Measurements from ENCODE around the gene ARSB. TPM values are rescaled to one million over a fixed set of nuclear protein-coding genes. Genes with fewer than 3 reads are reported as not detected.

ARSB gene
- total and polyA plus RNA-seq, 2 donors (not counting 1 experiment from before 2014, with no cell fraction given), result 4.6 to 9.8 TPM

DNA sequence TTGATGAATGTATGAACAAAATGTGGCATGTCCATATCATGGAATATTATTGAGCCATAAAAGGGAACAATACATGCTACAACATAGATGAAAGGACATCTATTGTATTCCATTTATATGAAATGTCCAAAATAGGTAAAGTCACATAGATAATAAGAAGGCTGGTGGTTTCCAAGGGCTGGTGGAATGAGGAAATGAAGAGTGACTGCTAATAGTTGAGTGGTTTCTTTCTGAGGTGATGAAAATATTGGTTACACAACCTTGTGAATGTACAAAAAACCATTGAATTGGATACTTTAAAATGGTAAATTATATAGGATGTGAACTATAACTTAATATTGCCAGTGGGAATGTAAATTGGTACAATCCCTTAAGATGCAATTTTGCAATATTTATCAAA is 5.2 kb downstream of the ARSB start:
- Mint-ChIP-seq H3K27ac (peak overlapping the region; percentile 63), H3K4me3 (no peak overlapping the region), H3K27me3 (no peaks in the 10 kb centered on the region), H3K9me3 (ENCODE audit: insufficient read depth) (peaks cover 3% of the 10 kb centered on the region), H3K4me1 (peaks cover 49% of the 10 kb centered on the region)
- ChIA-PET CTCF (interaction anchor here (1.0 to 1.8 kb wide), 2 partner anchors 41 to 154 kb away, joined by 4 to 7 read pairs; no protein-coding TSS in a partner anchor), POLR2A (no interaction called here)
- intact Hi-C loops (cut with micrococcal nuclease), result loop anchor here (2.0 to 10.0 kb wide), 8 partner anchors 132 to 1945 kb away; partner anchors contain the start of genes AGGF1, BHMT, SERINC5 and TBCA
- Histone ChIP-seq H3K27me3 (replicated peaks in 1 of 4; ENCODE audit: control extremely low read depth in 1 of 4, control insufficient read depth in 3 of 4, insufficient read depth in 4 of 4, low read length in 3 of 4) (no peaks in the 10 kb centered on the region), H4K20me1 (ENCODE audit: control insufficient read depth, insufficient read depth, low read length, poor library complexity, severe bottlenecking) (peaks cover 5% of the 10 kb centered on the region), H3K4me3 (ENCODE audit: control extremely low read depth in 1 of 5, extremely low read depth in 1 of 5, insufficient read depth in 1 of 5, low read depth in 2 of 5, low read length in 4 of 5) (no peak overlapping the region), H3K79me2 (ENCODE audit: control insufficient read depth, insufficient read depth, low read length) (peaks cover 50% of the 10 kb centered on the region), H3K9ac (ENCODE audit: low read length) (no peak overlapping the region), H3K36me3 (replicated peaks in 1 of 2; ENCODE audit: control extremely low read depth in 1 of 2, control insufficient read depth in 1 of 2, extremely low read depth in 1 of 2, insufficient read depth in 2 of 2, low read length in 1 of 2) (no peaks in the 10 kb centered on the region), H3K4me2 (replicated peaks; ENCODE audit: low read depth, low read length, poor library complexity, severe bottlenecking) (no peak overlapping the region), H3K9me3 (ENCODE audit: control extremely low read depth in 1 of 3, control insufficient read depth in 2 of 3, insufficient read depth in 1 of 3, low read length in 2 of 3) (peaks cover 0 to 4% (median 0%) of the 10 kb centered on the region in 3 donors), H3K4me1 (ENCODE audit: control insufficient read depth in 2 of 2, insufficient read depth in 2 of 2, low read length in 2 of 2) (peaks cover 17 to 19% of the 10 kb centered on the region in 2 donors), H2AFZ (ENCODE audit: insufficient read depth, low read depth, low read length, poor library complexity, severe bottlenecking) (no peak overlapping the region), H3K27ac (ENCODE audit: low read length in 2 of 2) (no peak overlapping the region)
- DNase-seq (no peak), ATAC-seq (ENCODE audit: low read depth) (no peak)
- no peak for TF ChIP-seq EZH2 (IDR thresholded peaks at IDR 0.05; ENCODE audit: borderline replicate concordance, insufficient read depth, low read depth, low read length, poor library complexity, severe bottlenecking)
- TF ChIP-seq, protein P1, sequence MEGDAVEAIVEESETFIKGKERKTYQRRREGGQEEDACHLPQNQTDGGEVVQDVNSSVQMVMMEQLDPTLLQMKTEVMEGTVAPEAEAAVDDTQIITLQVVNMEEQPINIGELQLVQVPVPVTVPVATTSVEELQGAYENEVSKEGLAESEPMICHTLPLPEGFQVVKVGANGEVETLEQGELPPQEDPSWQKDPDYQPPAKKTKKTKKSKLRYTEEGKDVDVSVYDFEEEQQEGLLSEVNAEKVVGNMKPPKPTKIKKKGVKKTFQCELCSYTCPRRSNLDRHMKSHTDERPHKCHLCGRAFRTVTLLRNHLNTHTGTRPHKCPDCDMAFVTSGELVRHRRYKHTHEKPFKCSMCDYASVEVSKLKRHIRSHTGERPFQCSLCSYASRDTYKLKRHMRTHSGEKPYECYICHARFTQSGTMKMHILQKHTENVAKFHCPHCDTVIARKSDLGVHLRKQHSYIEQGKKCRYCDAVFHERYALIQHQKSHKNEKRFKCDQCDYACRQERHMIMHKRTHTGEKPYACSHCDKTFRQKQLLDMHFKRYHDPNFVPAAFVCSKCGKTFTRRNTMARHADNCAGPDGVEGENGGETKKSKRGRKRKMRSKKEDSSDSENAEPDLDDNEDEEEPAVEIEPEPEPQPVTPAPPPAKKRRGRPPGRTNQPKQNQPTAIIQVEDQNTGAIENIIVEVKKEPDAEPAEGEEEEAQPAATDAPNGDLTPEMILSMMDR (IDR thresholded peaks at IDR 0.05), result no peak

DNA sequence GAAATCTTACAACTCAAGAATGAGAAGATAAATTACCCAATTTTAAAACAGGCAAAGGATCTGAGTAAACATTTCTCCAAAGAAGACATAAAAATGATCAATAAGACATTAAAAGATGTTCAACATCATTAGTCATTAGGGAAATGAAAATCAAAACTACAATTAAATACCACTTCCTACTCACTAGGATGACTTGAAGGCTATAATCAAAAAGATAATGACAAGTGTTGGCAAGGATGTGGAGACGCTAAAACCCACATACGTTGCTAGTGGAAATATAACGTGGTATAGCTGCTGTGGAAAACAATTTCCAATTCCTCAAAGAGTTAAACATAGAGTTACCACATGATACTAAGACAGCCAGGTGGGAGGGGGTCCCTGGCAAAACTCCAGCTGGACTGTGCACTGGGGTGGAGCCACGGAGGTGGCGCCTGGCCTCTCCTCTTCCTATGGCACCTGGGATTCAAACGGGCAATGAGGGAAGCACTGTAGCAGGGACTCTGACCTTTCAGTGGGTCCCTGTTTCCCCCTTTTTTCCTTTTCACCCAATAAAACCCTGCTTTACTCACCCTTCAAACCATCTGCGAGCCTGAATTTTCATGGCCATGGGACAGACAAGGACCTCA is 5.9 kb downstream of the ARSB start:
- Histone ChIP-seq H3K36me3 (replicated peaks in 1 of 2; ENCODE audit: control extremely low read depth in 1 of 2, control insufficient read depth in 1 of 2, extremely low read depth in 1 of 2, insufficient read depth in 2 of 2, low read length in 1 of 2) (no peaks in the 10 kb centered on the region), H3K27me3 (replicated peaks in 1 of 4; ENCODE audit: control extremely low read depth in 1 of 4, control insufficient read depth in 3 of 4, insufficient read depth in 4 of 4, low read length in 3 of 4) (no peaks in the 10 kb centered on the region), H3K9ac (ENCODE audit: low read length) (no peak overlapping the region), H3K9me3 (ENCODE audit: control extremely low read depth in 1 of 3, control insufficient read depth in 2 of 3, insufficient read depth in 1 of 3, low read length in 2 of 3) (peaks cover 0 to 4% (median 0%) of the 10 kb centered on the region in 3 donors), H3K4me3 (ENCODE audit: control extremely low read depth in 1 of 5, extremely low read depth in 1 of 5, insufficient read depth in 1 of 5, low read depth in 2 of 5, low read length in 4 of 5) (no peak overlapping the region), H4K20me1 (ENCODE audit: control insufficient read depth, insufficient read depth, low read length, poor library complexity, severe bottlenecking) (peaks cover 5% of the 10 kb centered on the region), H3K27ac (ENCODE audit: low read length in 2 of 2) (no peak overlapping the region), H3K4me2 (replicated peaks; ENCODE audit: low read depth, low read length, poor library complexity, severe bottlenecking) (no peak overlapping the region), H3K4me1 (ENCODE audit: control insufficient read depth in 2 of 2, insufficient read depth in 2 of 2, low read length in 2 of 2) (peaks cover 17 to 19% of the 10 kb centered on the region in 2 donors), H2AFZ (ENCODE audit: insufficient read depth, low read depth, low read length, poor library complexity, severe bottlenecking) (no peak overlapping the region), H3K79me2 (ENCODE audit: control insufficient read depth, insufficient read depth, low read length) (peaks cover 55% of the 10 kb centered on the region)
- no peaks in the 10 kb centered on the region for H3K27me3 Mint-ChIP-seq
- no peak for ATAC-seq (ENCODE audit: low read depth)
- intact Hi-C loops (cut with micrococcal nuclease), result no loop called here
- POLR2A ChIA-PET, result no interaction called here
- TF ChIP-seq, protein P1 (IDR thresholded peaks at IDR 0.05), result no peak
- no peak for TF ChIP-seq EZH2 (IDR thresholded peaks at IDR 0.05; ENCODE audit: borderline replicate concordance, insufficient read depth, low read depth, low read length, poor library complexity, severe bottlenecking)
- peaks cover 48% of the 10 kb centered on the region for H3K4me1 Mint-ChIP-seq
- DNase-seq, result no peak
- H3K4me3 Mint-ChIP-seq, result no peak overlapping the region
- peaks cover 3% of the 10 kb centered on the region for H3K9me3 Mint-ChIP-seq (ENCODE audit: insufficient read depth)
- CTCF ChIA-PET, result no interaction called here
- 89% methylated on average over 3 of the region's 7 CpGs for WGBS (ENCODE audit: insufficient coverage)
- no peak overlapping the region for H3K27ac Mint-ChIP-seq
